ENCODE measurements around the gene TUBGCP2. TPM values are rescaled to one million over a fixed set of nuclear protein-coding genes. Genes with fewer than 3 reads are reported as not detected.
A peak's percentile ranks its signal among the peaks of the same experiment; 100 is the strongest.

The TUBGCP2 gene
- total and polyA plus RNA-seq, 2 of the 13 experiments (the other 11 are each of a cell fraction or from before 2014, with no cell fraction given): 21.3 to 34.5 TPM

DNA sequence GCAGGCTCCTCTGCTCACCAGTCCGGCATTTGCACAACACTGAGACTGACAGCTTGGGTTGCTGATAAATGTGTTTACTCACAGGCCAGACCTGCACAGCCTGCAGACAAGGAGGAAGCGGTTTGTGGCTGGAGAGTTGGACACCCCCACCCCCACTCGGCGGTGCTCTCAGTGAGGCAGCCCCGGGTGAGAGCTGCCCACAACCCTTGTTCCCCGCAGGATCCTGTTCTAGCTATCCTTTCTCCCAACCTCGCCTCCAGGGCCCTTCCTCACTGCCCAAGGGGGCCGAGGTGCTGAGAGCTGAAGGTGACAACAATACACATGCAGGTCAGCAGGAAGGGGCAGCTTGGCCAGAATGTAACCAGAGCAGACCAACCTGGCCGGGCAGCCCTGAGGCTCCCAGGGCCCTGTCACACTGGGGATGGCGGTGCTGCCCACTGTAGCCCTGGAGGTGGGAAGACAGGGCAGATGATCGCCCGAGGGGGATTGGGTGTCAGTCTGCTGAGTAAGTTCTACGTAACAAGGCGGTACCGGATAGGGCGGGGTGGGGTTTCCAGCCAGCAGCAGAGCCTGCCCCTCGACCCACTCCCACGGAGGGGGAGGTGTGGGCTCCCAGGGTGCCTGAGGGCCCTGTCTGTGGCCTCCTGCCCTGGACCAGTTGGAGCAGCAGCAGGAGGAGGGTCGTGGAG lies 30.0 kb downstream of the TUBGCP2 start (continued):
- TF ChIP-seq HNRNPL (IDR thresholded peaks at IDR 0.05; ENCODE audit: low read depth, low read length): no peak
- TF ChIP-seq, protein P1, sequence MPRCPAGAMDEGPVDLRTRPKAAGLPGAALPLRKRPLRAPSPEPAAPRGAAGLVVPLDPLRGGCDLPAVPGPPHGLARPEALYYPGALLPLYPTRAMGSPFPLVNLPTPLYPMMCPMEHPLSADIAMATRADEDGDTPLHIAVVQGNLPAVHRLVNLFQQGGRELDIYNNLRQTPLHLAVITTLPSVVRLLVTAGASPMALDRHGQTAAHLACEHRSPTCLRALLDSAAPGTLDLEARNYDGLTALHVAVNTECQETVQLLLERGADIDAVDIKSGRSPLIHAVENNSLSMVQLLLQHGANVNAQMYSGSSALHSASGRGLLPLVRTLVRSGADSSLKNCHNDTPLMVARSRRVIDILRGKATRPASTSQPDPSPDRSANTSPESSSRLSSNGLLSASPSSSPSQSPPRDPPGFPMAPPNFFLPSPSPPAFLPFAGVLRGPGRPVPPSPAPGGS (CRISPR knock-in tag; IDR thresholded peaks at IDR 0.05): no peak
- TF ChIP-seq SAP130 (CRISPR knock-in tag; IDR thresholded peaks at IDR 0.05; ENCODE audit: low read depth): peak; percentile 70
- TF ChIP-seq PCBP2 (optimal IDR thresholded peaks at IDR 0.05; ENCODE audit: low read depth, low read length, poor library complexity, severe bottlenecking): no peak
- TF ChIP-seq, protein P2, sequence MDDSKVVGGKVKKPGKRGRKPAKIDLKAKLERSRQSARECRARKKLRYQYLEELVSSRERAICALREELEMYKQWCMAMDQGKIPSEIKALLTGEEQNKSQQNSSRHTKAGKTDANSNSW (CRISPR knock-in tag; IDR thresholded peaks at IDR 0.05; ENCODE audit: borderline replicate concordance): no peak
- TF ChIP-seq ATF1 (CRISPR knock-in tag; IDR thresholded peaks at IDR 0.05): no peak
- TF ChIP-seq CC2D1A (CRISPR knock-in tag; IDR thresholded peaks at IDR 0.05): no peak
- no peak for TF ChIP-seq ZNF883 (CRISPR knock-in tag; IDR thresholded peaks at IDR 0.05; ENCODE audit: not compliant biosample characterization)
- TF ChIP-seq ZNF136 (CRISPR knock-in tag; IDR thresholded peaks at IDR 0.05; ENCODE audit: low read depth): no peak
- TF ChIP-seq, protein P3, sequence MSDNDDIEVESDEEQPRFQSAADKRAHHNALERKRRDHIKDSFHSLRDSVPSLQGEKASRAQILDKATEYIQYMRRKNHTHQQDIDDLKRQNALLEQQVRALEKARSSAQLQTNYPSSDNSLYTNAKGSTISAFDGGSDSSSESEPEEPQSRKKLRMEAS (IDR thresholded peaks at IDR 0.05): no peak; the same call in 1 of the 2 replicates
- no peak for TF ChIP-seq KLF11 (CRISPR knock-in tag; IDR thresholded peaks at IDR 0.05)
- TF ChIP-seq FLYWCH1 (CRISPR knock-in tag; IDR thresholded peaks at IDR 0.05): no peak
- TF ChIP-seq ZNF484 (CRISPR knock-in tag; IDR thresholded peaks at IDR 0.05; ENCODE audit: borderline replicate concordance, low read depth): no peak
- TF ChIP-seq CEBPB (IDR thresholded peaks at IDR 0.05; ENCODE audit: borderline replicate concordance, low read depth, low read length): peak; percentile 65; the same call in 1 of the 2 replicates
- no peak for TF ChIP-seq SP4 (CRISPR knock-in tag; IDR thresholded peaks at IDR 0.05)
- no peak for TF ChIP-seq GTF2F1 (IDR thresholded peaks at IDR 0.05; ENCODE audit: low read length)
- TF ChIP-seq ZFP36L1 (CRISPR knock-in tag; IDR thresholded peaks at IDR 0.05): no peak
- TF ChIP-seq, protein P4, sequence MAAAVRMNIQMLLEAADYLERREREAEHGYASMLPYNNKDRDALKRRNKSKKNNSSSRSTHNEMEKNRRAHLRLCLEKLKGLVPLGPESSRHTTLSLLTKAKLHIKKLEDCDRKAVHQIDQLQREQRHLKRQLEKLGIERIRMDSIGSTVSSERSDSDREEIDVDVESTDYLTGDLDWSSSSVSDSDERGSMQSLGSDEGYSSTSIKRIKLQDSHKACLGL (CRISPR knock-in tag; IDR thresholded peaks at IDR 0.05): no peak
- no peak for TF ChIP-seq ZNF562 (CRISPR knock-in tag; IDR thresholded peaks at IDR 0.05; ENCODE audit: borderline replicate concordance)
- TF ChIP-seq, protein P5, sequence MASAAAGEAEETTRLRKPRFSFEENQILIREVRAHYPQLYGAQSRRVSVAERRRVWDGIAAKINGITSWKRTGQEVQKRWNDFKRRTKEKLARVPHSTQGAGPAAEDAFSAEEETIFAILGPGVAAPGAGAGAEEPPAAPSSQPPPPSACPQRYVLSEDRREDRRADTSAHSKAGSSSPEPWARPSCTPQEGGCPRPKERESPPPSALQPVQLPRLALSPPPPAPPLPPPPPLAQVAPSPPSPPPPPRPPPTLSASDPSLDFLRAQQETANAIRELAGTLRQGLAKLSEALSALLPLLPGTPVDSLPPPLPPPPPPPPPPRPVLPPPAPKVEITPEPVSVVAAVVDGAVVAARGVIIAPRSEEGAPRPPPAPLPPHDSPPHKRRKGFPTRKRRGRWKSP (CRISPR knock-in tag; IDR thresholded peaks at IDR 0.05): no peak
- no peak for TF ChIP-seq ARNT (IDR thresholded peaks at IDR 0.05)
- no peak for TF ChIP-seq ZNF326 (CRISPR knock-in tag; IDR thresholded peaks at IDR 0.05; ENCODE audit: borderline replicate concordance)
- TF ChIP-seq, protein P6, sequence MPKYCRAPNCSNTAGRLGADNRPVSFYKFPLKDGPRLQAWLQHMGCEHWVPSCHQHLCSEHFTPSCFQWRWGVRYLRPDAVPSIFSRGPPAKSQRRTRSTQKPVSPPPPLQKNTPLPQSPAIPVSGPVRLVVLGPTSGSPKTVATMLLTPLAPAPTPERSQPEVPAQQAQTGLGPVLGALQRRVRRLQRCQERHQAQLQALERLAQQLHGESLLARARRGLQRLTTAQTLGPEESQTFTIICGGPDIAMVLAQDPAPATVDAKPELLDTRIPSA (CRISPR knock-in tag; IDR thresholded peaks at IDR 0.05; ENCODE audit: borderline replicate concordance): no peak
- no peak for TF ChIP-seq ZNF296 (CRISPR knock-in tag; conservative IDR thresholded peaks at IDR 0.05)
- TF ChIP-seq, protein P7, sequence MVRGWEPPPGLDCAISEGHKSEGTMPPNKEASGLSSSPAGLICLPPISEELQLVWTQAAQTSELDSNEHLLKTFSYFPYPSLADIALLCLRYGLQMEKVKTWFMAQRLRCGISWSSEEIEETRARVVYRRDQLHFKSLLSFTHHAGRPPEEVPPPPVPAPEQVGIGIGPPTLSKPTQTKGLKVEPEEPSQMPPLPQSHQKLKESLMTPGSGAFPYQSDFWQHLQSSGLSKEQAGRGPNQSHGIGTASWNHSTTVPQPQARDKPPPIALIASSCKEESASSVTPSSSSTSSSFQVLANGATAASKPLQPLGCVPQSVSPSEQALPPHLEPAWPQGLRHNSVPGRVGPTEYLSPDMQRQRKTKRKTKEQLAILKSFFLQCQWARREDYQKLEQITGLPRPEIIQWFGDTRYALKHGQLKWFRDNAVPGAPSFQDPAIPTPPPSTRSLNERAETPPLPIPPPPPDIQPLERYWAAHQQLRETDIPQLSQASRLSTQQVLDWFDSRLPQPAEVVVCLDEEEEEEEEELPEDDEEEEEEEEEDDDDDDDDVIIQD (CRISPR knock-in tag; IDR thresholded peaks at IDR 0.05; ENCODE audit: low read depth): no peak
- no peak for TF ChIP-seq SIX1 (CRISPR knock-in tag; IDR thresholded peaks at IDR 0.05; ENCODE audit: borderline replicate concordance)
- TF ChIP-seq SNAI1 (CRISPR knock-in tag; IDR thresholded peaks at IDR 0.05; ENCODE audit: borderline replicate concordance): no peak
